GM19035 (cell line): Measurements from ENCODE around the gene TMEM184A.

Source experiments
- ATAC-seq: cut with Tn5 transposase; IDR thresholded peaks from one replicate; pipeline ENCODE4 v1.9.1; 2021; ENCODE audit not compliant: unreplicated experiment

The TMEM184A gene

DNA sequence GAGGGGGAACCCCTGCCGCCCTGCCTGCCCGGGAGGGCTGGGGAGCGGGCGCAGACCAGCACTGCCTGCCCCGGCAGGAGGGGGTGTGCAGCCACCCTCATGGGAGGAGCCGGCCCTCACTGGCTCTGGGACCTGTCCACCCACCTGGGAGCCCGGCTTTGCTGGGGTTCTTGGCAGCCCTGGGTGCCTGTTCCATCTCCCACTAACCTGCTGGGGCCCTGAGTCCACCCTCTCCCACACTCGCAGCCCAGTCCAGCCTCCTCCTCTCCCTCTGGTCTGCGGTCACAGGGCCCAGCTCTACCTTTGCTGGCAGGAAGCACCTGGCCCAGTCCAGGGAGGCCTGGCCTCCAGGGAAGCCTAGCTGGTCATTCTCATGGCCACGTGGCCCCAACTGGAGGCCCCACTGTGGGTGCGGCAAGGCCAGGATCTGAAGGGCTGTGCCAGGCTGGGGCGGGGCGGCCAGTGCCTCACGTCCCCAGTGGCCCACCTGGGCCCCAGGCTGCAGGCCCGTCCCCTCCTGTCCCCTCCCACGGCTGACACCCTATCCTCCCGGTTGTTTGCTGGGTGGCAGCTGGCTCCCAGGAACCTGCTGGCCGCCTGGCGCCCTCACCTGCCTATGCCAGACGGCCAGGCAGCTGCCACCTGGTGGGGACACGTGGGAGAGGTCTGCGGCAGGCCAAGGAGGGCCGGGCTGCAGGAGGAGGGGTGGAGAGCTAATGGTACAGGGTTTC, at the start of gene TMEM184A:
TSS of gene TMEM184A (minus strand) at position 393 of the 731 bp plus-strand sequence. CDS start 721 bp downstream, outside the sequence.
- no peak for ATAC-seq

DNA sequence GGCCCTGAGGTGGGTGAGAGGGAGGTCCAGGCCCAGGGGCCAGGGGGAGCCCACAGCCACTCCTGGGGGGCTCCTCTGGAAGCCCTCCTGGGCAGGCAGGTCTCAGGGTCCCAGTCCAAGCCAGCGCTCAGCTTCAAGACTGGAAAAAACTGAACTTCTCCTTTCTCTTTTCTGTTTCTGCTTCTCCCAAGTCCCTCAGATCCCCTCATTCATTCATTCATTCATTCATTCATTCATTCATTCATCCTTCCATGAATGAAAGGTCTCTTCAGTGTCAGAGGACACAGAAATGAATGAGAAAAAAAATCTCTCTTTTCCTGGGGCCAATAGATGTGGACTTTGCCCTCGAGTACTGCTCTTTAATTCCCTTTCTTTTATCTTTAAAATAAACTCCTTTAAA, 48.4 kb upstream of the TMEM184A start:
- no peak for ATAC-seq

- ATAC-seq = no peak
Measured at GRCh38 chr7:1603346-1604225, 47.6 kb upstream of the TMEM184A start.

GRCh38 chr7:1602386-1602785, 46.4 kb upstream of the TMEM184A start:
- ATAC-seq = no peak

- no peak for ATAC-seq
Measured at GRCh38 chr7:1601956-1602355, 46.0 kb upstream of the TMEM184A start.

- ATAC-seq = no peak
Measured at GRCh38 chr7:1599640-1600395, 43.8 kb upstream of the TMEM184A start.

DNA sequence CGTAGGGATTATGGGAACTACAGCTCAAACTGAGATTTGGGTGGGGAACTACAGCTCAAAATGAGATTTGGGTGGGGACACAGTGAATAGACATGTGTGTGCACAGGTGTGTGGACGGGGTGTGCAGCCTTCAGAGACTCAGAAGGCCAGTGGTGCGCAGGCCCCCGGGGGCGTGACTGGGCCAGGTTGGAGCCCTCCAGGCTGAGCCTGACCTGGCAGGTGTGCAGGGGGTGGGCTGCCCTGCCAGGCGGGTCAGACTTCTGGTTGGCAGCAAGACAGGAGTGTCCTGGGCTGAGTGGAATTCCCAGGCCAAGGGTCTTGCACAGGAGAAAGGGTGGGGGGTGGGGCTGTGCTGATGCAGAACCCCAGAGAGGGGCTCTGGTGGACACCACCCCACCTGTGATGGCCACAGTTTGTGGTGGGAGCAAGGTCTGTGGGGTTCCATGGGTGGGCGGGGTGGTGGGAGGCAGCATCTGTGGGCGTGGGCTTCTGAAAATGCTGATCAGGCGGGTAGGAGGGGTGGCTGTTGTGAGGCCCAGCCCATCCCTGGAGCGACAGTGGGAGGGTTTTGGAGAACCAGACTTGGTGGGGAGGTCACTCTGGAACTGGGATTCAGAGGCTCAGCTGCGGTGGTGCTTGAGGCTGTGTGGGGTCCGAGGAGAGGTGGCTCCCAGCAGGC, 43.1 kb upstream of the TMEM184A start:
- ATAC-seq = no peak

DNA sequence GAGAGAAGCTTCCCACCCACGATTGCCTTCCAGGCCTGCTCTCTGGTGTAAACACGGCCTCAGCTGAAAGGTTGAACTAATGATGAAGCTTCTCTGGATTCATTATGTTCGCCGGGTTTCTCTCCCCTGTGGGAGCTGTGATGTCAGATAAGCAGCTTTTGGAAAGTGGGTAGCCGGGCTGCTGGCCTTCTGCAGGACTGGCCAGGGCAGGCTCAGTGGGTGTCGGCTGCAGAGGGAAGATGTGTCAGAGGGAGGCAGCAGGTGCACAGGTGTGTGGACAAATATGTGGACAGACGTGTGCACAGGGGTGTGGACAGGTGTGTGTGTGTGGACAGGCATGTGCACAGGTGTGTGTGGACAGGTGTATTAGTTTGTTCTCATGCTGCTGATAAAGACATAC, 42.3 kb upstream of the TMEM184A start:
- no peak for ATAC-seq

GRCh38 chr7:1597791-1598190, 41.8 kb upstream of the TMEM184A start:
- no peak for ATAC-seq

DNA sequence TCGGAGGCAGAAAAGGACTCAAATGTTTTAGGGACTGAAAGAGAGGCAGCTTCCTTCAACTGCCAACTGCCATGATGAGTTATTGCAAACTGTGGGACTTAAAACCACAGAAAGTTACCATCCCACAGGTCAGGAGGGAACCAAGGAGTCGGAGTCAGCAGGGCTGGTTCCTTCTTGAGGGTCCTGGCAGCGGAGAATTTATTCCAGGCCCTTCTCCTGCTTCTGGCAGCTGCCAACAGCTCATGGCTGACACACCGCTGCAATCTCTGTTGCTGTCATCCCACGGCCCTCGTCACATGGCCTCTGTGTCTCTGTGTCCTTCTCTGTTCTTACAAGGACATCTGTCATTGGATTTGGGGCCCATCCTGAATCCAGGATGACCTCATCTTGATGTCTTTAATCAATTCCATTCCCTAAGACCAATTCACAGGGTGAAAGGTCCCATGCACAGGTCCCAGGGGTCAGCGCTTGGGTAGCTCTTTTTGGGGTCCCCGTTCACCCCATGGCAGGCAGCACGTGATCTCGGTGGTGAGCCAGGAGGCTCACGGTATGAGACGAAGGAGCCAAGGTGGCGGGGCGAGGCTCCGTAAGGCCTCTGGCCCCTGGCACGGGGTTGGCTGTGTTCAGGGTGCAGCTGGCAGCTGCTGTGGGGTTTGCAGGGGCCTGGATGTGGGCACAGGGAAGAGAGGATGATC, 41.2 kb upstream of the TMEM184A start:
- ATAC-seq = no peak

- no peak for ATAC-seq
Measured at GRCh38 chr7:1596181-1597043, 40.4 kb upstream of the TMEM184A start.

DNA sequence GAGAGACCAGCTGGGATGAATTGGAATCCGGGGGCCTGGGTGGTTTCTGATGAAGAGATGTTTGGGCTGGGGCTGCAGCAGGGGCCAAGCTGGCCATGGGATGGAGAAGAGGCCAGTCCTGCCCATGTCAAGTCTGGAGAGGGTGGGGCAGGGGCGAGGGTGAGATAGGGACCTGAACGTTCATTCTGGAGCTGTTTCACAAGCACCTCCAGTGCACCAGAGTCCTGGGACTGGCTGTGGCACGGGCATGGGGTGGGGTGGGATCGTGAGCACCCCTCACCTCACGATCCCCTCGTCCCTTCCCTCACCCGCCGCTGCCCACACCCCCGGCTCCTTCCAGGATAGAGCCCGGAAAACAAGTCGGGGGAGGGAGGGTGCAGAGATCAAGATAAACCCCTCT, 39.6 kb upstream of the TMEM184A start:
- no peak for ATAC-seq

DNA sequence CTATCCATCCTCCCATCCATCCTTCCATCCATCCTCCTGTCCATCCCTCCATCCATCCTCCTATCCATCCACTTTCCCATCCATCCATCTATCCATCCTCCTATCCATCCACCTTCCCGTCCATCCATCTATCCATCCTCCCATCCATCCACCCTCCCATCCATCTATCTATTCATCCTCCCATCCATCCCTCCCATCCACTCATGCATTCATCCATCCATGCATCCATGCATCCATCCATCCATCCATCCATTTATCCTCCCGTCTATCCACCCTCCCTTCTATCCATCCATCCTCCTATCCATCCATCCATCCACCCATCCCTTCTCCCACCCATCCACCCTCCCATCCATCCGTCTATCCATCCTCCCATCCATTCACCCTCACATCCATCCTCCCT, 39.0 kb upstream of the TMEM184A start:
- ATAC-seq = no peak

DNA sequence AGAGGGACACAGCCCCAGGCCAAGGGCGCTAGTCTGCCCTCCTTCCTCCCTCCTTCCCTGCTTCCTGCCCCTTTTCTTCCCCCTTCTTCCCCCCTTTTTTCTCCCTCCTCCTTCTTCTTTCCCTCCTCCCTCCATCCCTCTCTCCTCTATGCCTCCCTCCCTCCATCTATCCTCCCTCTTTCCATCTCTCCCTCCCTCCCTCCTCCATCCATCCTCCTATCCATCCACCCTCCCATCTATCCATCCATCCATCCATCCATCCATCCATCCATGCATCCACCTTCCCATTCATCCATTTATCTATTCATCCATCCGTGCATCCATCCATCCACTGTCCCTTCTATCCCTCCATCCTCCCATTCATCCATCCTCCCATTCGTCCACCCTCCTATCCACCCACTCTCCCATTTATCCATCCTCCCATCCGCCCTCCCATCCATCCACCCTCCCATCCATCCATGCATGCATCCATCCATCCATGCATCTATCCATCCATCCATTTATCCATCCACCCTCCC, 38.0 kb upstream of the TMEM184A start:
- ATAC-seq = no peak

DNA sequence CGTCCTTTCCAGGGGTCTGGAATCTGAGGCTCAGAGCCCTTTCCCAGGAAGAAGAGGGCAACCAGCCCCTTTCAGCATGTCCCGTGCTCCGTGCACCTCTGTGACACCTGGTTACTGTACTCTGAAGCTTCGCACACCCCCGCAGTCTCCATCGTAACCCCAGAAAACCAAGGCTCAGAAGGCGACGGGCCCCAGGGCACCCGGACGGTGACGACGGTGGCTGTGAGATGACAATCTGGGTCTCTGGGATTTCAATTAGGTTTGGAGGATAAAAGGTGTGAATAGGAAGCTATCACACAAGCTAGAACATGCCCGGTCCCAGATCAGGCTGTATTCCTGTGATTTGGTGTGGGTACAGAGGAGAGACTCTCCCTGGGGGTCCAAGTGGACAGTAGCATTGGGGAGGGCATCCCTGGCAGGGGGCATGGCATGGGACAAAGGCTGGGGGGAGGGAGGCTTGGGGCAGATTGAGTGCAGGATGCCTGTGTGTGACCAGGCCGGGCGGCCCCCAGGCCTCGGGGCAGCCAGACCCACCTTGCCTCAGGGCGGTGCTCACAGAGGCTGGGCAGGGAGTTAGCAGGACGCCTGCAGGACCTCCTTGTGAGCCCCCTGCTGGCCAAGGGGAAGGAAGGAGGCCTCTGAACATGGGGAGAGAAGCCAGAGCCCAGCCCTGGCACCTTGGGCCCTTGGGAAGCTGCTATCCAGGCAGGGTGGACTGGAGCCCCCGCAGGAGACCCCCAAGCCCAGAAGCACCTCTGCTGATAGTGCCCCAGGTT, 37.3 kb upstream of the TMEM184A start:
- ATAC-seq = no peak

DNA sequence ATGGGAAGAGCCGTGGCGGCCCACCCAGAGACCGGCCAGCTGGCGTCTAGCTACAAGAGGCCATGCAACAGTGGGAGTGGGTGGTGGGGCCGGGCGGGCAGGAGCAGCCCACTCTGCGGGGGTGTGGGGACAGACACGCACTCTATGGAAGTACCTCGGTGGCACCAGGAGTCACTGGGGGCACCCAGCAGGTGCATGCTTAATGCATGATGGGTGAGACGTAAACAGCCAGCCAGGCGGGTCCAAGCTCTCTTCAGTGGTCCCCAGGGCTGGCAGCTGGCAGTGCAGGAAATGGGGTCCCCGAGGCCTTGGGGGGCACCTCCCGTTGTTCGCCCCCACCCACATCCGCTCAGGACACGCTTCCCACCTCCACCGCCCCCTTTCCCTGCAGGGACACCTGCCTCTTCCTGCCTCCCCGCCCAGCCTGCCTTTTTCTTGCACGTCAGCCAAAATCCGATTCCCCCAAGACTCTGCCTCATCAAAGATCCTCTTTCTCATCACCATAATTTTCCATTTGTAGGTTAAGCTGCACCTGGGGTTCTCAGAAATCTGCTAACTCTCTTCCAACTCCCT, 36.4 kb upstream of the TMEM184A start:
- ATAC-seq = no peak

DNA sequence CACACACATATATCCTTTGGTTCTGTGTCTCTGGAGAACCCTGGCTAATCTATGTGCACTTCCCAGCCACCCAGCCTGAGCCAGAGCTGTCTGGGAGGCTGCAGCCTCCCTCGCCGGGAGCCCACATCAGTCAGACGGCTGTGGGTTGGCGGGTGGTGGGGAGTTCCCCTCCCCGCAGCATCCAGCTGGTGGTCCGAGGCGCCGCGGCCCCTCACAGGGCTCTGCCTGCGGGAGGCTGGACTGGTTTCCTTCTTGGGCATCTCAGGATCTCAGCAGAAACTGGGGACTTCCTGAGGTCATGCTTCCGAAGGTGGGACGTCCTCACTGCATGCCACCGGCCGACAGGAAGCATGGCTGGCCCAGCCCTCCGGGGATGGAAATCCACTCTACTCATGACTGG, 35.9 kb upstream of the TMEM184A start:
- no peak for ATAC-seq

DNA sequence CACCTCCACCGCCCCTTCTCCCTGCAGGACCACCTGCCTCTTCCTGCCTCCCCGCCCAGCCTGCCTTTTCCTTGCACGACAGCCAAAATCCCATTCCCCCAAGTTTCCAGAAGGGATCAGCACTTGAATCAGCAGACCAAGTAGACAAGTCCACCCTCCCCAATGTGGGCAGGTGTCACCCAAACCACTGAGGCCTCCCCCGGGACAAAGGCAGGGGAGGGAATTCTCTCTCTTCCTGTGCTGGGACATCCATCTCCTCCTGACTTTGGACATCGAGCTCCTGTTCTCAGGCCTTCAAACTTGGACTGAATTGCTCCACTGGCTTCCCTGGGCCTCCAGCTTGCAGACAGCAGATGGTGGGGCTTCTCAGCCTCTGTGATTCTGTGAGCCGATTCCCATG, 35.4 kb upstream of the TMEM184A start:
- ATAC-seq = no peak
